HCT116 (cell line): ENCODE results near the gene LGALS4. TPM values are rescaled to one million over a fixed set of nuclear protein-coding genes. Genes with fewer than 3 reads are reported as not detected.

Source experiments
- ATAC-seq: fragments of 200-7000 bp; cut with Tn5 transposase; 2 replicates; pipeline ENCODE4 v1.9.1; 2020; ENCODE audit warnings: mild to moderate bottlenecking, moderate library complexity
- BruUV-seq: library from RNA; stranded (reverse); fragments of 400-500 nt; replicated peaks from 2 replicates; lab custom pipeline; 2021; lab: Mats Ljungman, UMichigan
- CTCF ChIA-PET: fragments of 300-600 bp; sonication (Branson Sonifier 250); formaldehyde crosslinking; loops from one replicate; lab custom pipeline; 2021; ENCODE audit warnings: antibody characterized with exemption; lab: Charles Lee
- POLR2A ChIA-PET: fragments of 300-600, 350-600 bp; sonication (Branson Sonifier 250); formaldehyde crosslinking; loops from one replicate; lab custom pipeline; 2021; ENCODE audit warnings: antibody characterized with exemption; lab: Charles Lee
- RAD21 ChIA-PET, 2 experiments: fragments of 300-600 bp; sonication (Branson Sonifier 250); formaldehyde crosslinking; loops; one replicate each; lab custom pipeline; 2023; ENCODE audit warnings: low total read pairs in 2 of 2; ENCODE audit not compliant: uncharacterized antibody in 2 of 2, unreplicated experiment in 2 of 2, low non-redundant PET in 1 of 2; lab: Charles Lee
- DNase-seq: peaks from one replicate; pipeline ENCODE4 v3.0.0-alpha.2; 2010; ENCODE audit warnings: low read depth, low spot score
- H2AFZ ChIP-seq: fragments of 200-600 bp; shearing (Covaris generic), sonication (generic); 2 replicates; pipeline ENCODE4 v1.6.1; 2017; ENCODE audit warnings: low read depth, mixed run types, mixed read lengths, antibody characterized with exemption, low read length; ENCODE audit not compliant: poor library complexity, severe bottlenecking
- H3K27ac ChIP-seq: 2 replicates; pipeline ENCODE4 v1.5.1; 2012; ENCODE audit warnings: low read depth, low read length
- H3K27me3 ChIP-seq: fragments of 200-600 bp; sonication (generic); 2 replicates; pipeline ENCODE4 v1.6.1; 2016; ENCODE audit warnings: mixed run types, low read length, mixed read lengths; ENCODE audit not compliant: insufficient read depth
- H3K36me3 ChIP-seq, 2 experiments: fragments of 200-500 bp in 1 of 2; fragments of 200-600 bp in 1 of 2; sonication (Bioruptor generic) in 1 of 2; sonication (generic) in 1 of 2; 2 replicates each; pipeline versions ENCODE4 v1.5.1 to v1.6.1; 2014 to 2016; ENCODE audit warnings: low read length in 2 of 2, inconsistent platforms in 1 of 2, mixed read lengths in 1 of 2, mixed run types in 1 of 2; ENCODE audit not compliant: insufficient read depth in 2 of 2, control insufficient read depth in 1 of 2
- H3K4me1 ChIP-seq, 2 experiments: fragments of 200-600 bp in 1 of 2; sonication (generic) in 1 of 2; 2 replicates each; pipeline versions ENCODE4 v1.5.1 to v1.6.1; 2012 to 2017; ENCODE audit warnings: low read length in 2 of 2, inconsistent platforms in 1 of 2, mild to moderate bottlenecking in 1 of 2, mixed read lengths in 1 of 2, mixed run types in 1 of 2, moderate library complexity in 1 of 2; ENCODE audit not compliant: insufficient read depth in 2 of 2, control insufficient read depth in 1 of 2
- H3K4me2 ChIP-seq: fragments of 200-600 bp; sonication (generic); 2 replicates; pipeline ENCODE4 v1.6.1; 2017; ENCODE audit warnings: mixed run types, low read length, mixed read lengths
- H3K4me3 ChIP-seq, 2 experiments: fragments of 200-600 bp in 1 of 2; sonication (generic) in 1 of 2; replicated peaks in 1 of 2; 2 replicates each; pipeline ENCODE4 v1.5.1; 2011 to 2016; ENCODE audit warnings: low read length in 2 of 2, control low read depth in 1 of 2, low read depth in 1 of 2, mild to moderate bottlenecking in 1 of 2, mixed read lengths in 1 of 2, mixed run types in 1 of 2
- H3K79me2 ChIP-seq: fragments of 200-600 bp; sonication (generic); 2 replicates; pipeline ENCODE4 v1.6.1; 2017; ENCODE audit warnings: mild to moderate bottlenecking, mixed run types, low read length, moderate library complexity, mixed read lengths; ENCODE audit not compliant: insufficient read depth
- H3K9ac ChIP-seq: fragments of 200-600 bp; sonication (generic); 2 replicates; pipeline ENCODE4 v1.6.1; 2016; ENCODE audit warnings: low read length, mixed read lengths
- H3K9me2 ChIP-seq: fragments of 200-600 bp; sonication (generic), shearing (Covaris generic); 2 replicates; pipeline ENCODE4 v1.6.1; 2017; ENCODE audit warnings: mixed run types, mild to moderate bottlenecking, moderate library complexity; ENCODE audit not compliant: insufficient read depth
- H3K9me3 ChIP-seq, 2 experiments: fragments of 200-500 bp in 1 of 2; fragments of 200-600 bp in 1 of 2; sonication (Bioruptor generic) in 1 of 2; sonication (generic) in 1 of 2; 2 replicates each; pipeline ENCODE4 v1.6.1; 2014 to 2017; ENCODE audit warnings: low read length in 2 of 2, mixed read lengths in 2 of 2, inconsistent platforms in 1 of 2, low read depth in 1 of 2, mild to moderate bottlenecking in 1 of 2, mixed run types in 1 of 2, moderate library complexity in 1 of 2; ENCODE audit not compliant: control insufficient read depth in 1 of 2, insufficient read depth in 1 of 2
- H4K20me1 ChIP-seq: fragments of 200-600 bp; sonication (generic), shearing (Covaris generic); 2 replicates; pipeline ENCODE4 v1.6.1; 2017; ENCODE audit warnings: mixed run types, mild to moderate bottlenecking, moderate library complexity; ENCODE audit not compliant: insufficient read depth
- CBX3 ChIP-seq: IDR thresholded peaks from 2 replicates; pipeline ENCODE4 v1.6.1; 2012; ENCODE audit warnings: low read depth
- CEBPB ChIP-seq: IDR thresholded peaks from 2 replicates; pipeline ENCODE4 v1.6.1; 2012; ENCODE audit warnings: low read depth
- CTCF ChIP-seq, 3 experiments: fragments of 200-600 bp in 1 of 3; sonication (generic) in 1 of 3; IDR thresholded peaks in 2 of 3; conservative IDR thresholded peaks in 1 of 3; 2 replicates each; pipeline ENCODE4 v1.5.1; 2012 to 2017; ENCODE audit warnings: low read depth in 2 of 3, low read length in 2 of 3, antibody characterized with exemption in 1 of 3, borderline replicate concordance in 1 of 3, control low read depth in 1 of 3, mild to moderate bottlenecking in 1 of 3, mixed read lengths in 1 of 3, mixed run types in 1 of 3, moderate library complexity in 1 of 3; ENCODE audit not compliant: insufficient read depth in 1 of 3
- EGR1 ChIP-seq: IDR thresholded peaks from 2 replicates; pipeline ENCODE4 v1.6.1; 2012; ENCODE audit warnings: low read depth
- EZH2 ChIP-seq: fragments of 200-600 bp; sonication (generic); IDR thresholded peaks from 2 replicates; pipeline ENCODE4 v1.6.1; 2017; ENCODE audit warnings: antibody characterized with exemption, mixed run types
- EZH2phosphoT487 ChIP-seq: fragments of 200-600 bp; IDR thresholded peaks from 2 replicates; pipeline ENCODE4 v1.6.1; 2018; ENCODE audit warnings: antibody characterized with exemption, borderline replicate concordance
- FOSL1 ChIP-seq: IDR thresholded peaks from 2 replicates; pipeline ENCODE4 v1.6.1; 2012; ENCODE audit warnings: low read depth
- JUND ChIP-seq: IDR thresholded peaks from 2 replicates; pipeline ENCODE4 v1.6.1; 2012
- POLR2AphosphoS5 ChIP-seq: IDR thresholded peaks from 2 replicates; pipeline ENCODE4 v1.6.1; 2011; ENCODE audit warnings: mild to moderate bottlenecking, low read depth, low read length, moderate library complexity
- RAD21 ChIP-seq: IDR thresholded peaks from 2 replicates; pipeline ENCODE4 v1.6.1; 2012; ENCODE audit warnings: low read depth, mild to moderate bottlenecking
- REST ChIP-seq: IDR thresholded peaks from 2 replicates; pipeline ENCODE4 v1.6.1; 2012; ENCODE audit warnings: low read depth
- SP1 ChIP-seq: IDR thresholded peaks from 2 replicates; pipeline ENCODE4 v1.6.1; 2012; ENCODE audit warnings: low read depth
- SRF ChIP-seq: IDR thresholded peaks from 2 replicates; pipeline ENCODE4 v1.6.1; 2012; ENCODE audit warnings: low read depth
- YY1 ChIP-seq: IDR thresholded peaks from 2 replicates; pipeline ENCODE4 v1.6.1; 2011; ENCODE audit warnings: low read length, low read depth, moderate library complexity, mild to moderate bottlenecking; ENCODE audit not compliant: insufficient replicate concordance; ENCODE audit errors: extremely low read depth
- ZBTB33 ChIP-seq: IDR thresholded peaks from 2 replicates; pipeline ENCODE4 v1.6.1; 2011; ENCODE audit warnings: mild to moderate bottlenecking, low read length, moderate library complexity; ENCODE audit not compliant: insufficient replicate concordance; ENCODE audit errors: extremely low read depth
- ZFX ChIP-seq: fragments of 450-650 bp; IDR thresholded peaks from 2 replicates; pipeline ENCODE4 v1.6.1; 2017
- ZNF274 ChIP-seq: fragments of 200-500 bp; sonication (Bioruptor generic); IDR thresholded peaks from 2 replicates; pipeline ENCODE4 v1.6.1; 2014; ENCODE audit warnings: mild to moderate bottlenecking, low read depth, low read length, inconsistent platforms
- intact Hi-C: fragments of 100-400 bp; cut with micrococcal nuclease; formaldehyde crosslinking; loops from 2 replicates; pipeline ENCODE4 v1.10.0; 2022
- total RNA-seq: library from RNA; stranded (reverse); gene quantifications from one replicate; pipeline ENCODE4 v1.2.1, GENCODE V29; 2021; ENCODE audit not compliant: unreplicated experiment

The LGALS4 gene
- total RNA-seq, 1 experiment from 2014 or later: 0.86 TPM

- Histone ChIP-seq H3K9me3 (no peaks in the 10 kb centered on the region), H3K27me3 (no peaks in the 10 kb centered on the region), H4K20me1 (no peaks in the 10 kb centered on the region), H3K79me2 (no peaks in the 10 kb centered on the region), H3K4me1 (no peaks in the 10 kb centered on the region; a peak in 1 of 4 replicates), H3K4me3 (no peak within 1 kb of the TSS), H2AFZ (no peak within 1 kb of the TSS), H3K36me3 (no peaks in the 10 kb centered on the region), H3K9me2 (no peaks in the 10 kb centered on the region), H3K9ac (no peak within 1 kb of the TSS), H3K27ac (no peak within 1 kb of the TSS), H3K4me2 (no peak within 1 kb of the TSS)
- ChIA-PET POLR2A (no interaction called here), RAD21 (no interaction called here), CTCF (interaction anchor here (0.8 to 2.5 kb wide), 2 partner anchors 19 kb away, joined by 3 to 10 read pairs; no protein-coding TSS in a partner anchor)
- no peak for TF ChIP-seq CBX3
- TF ChIP-seq ZFX: no peak
- TF ChIP-seq CEBPB: no peak
- TF ChIP-seq ZNF274: no peak
- no peak for TF ChIP-seq JUND
- TF ChIP-seq POLR2AphosphoS5: no peak
- TF ChIP-seq EZH2: no peak
- no peak for TF ChIP-seq FOSL1
- no peak for TF ChIP-seq SRF
- TF ChIP-seq CTCF (IDR thresholded peaks at IDR 0.05 in 2 of 3, conservative IDR thresholded peaks at IDR 0.05 in 1 of 3; ENCODE audit: borderline replicate concordance in 1 of 3, insufficient read depth in 1 of 3, low read depth in 2 of 3, low read length in 2 of 3): no peak
- no peak for TF ChIP-seq SP1
- TF ChIP-seq EGR1: no peak
- no peak for TF ChIP-seq RAD21
- TF ChIP-seq YY1: no peak
- no peak for TF ChIP-seq REST
- TF ChIP-seq EZH2phosphoT487: no peak
- no peak for TF ChIP-seq ZBTB33
- ATAC-seq: no peak
- BruUV-seq: no TSS peak
- intact Hi-C loops: no loop called here
- DNase-seq: no peak
Observed at GRCh38 chr19:38788478-38789243, 24.1 kb downstream of the LGALS4 start, which contains the start of gene LGALS7B. Gene LGALS7B, plus strand, starts transcription at chr19:38789200. Its CDS starts 27 bp downstream, at chr19:38789227.
